ENCODE data around the gene PCDHB12.
A peak's percentile ranks its signal among the peaks of the same experiment; 100 is the strongest.
"Not testable (repeated sequence)": the region's sequence is repeated elsewhere in the genome, so short reads cannot be mapped to it uniquely, and the experiment has no call there.

PCDHB12 gene

DNA sequence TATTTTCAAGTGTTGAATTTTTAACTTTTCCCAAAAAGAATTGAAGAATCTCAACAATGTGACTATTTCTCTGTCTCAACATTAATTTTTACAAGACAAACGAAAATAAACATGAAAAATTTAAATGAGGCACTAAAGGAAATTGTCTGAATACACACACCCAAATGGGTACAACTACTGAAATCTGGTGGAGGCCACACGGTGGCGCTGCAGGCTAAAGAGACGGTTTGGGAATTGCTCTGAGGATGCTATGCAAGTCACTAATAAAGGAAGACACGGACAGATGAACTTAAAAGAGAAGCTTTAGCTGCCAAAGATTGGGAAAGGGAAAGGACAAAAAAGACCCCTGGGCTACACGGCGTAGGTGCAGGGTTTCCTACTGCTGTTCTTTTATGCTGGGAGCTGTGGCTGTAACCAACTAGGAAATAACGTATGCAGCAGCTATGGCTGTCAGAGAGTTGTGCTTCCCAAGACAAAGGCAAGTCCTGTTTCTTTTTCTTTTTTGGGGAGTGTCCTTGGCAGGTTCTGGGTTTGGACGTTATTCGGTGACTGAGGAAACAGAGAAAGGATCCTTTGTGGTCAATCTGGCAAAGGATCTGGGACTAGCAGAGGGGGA is 16.3 kb upstream of the PCDHB12 start, which contains the start of gene PCDHB10:
Gene PCDHB10 (plus strand): TSS at position 244 of the 616 bp plus-strand sequence. CDS start 200 bp downstream, at position 444.
- Histone ChIP-seq H3K4me1 (ENCODE audit: low read depth, poor library complexity, severe bottlenecking) (no peaks in the 10 kb centered on the region), H2AFZ (ENCODE audit: low read depth) (peak within 1 kb of the TSS; percentile 51; the same call in 1 of the 2 replicates), H4K20me1 (ENCODE audit: insufficient read depth) (no peaks in the 10 kb centered on the region), H3K79me2 (ENCODE audit: insufficient read depth, low read depth) (no peaks in the 10 kb centered on the region), H3K9ac (no peak within 1 kb of the TSS), H3K27me3 (ENCODE audit: insufficient read depth, low read depth) (no peaks in the 10 kb centered on the region), H3K27ac (no peak within 1 kb of the TSS), H3K4me3 (IDR thresholded peaks at IDR 0.05; ENCODE audit: insufficient read depth, low read depth, low read length) (no peak within 1 kb of the TSS), H3K36me3 (ENCODE audit: insufficient read depth) (no peaks in the 10 kb centered on the region), H3K4me2 (no peak within 1 kb of the TSS)
- TF ChIP-seq, protein P1, sequence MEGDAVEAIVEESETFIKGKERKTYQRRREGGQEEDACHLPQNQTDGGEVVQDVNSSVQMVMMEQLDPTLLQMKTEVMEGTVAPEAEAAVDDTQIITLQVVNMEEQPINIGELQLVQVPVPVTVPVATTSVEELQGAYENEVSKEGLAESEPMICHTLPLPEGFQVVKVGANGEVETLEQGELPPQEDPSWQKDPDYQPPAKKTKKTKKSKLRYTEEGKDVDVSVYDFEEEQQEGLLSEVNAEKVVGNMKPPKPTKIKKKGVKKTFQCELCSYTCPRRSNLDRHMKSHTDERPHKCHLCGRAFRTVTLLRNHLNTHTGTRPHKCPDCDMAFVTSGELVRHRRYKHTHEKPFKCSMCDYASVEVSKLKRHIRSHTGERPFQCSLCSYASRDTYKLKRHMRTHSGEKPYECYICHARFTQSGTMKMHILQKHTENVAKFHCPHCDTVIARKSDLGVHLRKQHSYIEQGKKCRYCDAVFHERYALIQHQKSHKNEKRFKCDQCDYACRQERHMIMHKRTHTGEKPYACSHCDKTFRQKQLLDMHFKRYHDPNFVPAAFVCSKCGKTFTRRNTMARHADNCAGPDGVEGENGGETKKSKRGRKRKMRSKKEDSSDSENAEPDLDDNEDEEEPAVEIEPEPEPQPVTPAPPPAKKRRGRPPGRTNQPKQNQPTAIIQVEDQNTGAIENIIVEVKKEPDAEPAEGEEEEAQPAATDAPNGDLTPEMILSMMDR (conservative IDR thresholded peaks at IDR 0.05; ENCODE audit: low read depth, low read length), result peak; percentile 76; the same call in 1 of the 2 replicates

DNA sequence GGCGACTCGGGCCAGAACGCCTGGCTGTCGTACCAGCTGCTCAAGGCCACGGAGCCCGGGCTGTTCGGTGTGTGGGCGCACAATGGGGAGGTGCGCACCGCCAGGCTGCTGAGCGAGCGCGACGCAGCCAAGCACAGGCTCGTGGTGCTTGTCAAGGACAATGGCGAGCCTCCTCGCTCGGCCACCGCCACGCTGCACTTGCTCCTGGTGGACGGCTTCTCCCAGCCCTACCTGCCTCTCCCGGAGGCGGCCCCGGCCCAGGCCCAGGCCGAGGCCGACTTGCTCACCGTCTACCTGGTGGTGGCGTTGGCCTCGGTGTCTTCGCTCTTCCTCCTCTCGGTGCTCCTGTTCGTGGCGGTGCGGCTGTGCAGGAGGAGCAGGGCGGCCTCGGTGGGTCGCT is 14.2 kb upstream of the PCDHB12 start:
- H3K27ac ChIP-seq; H3K9ac ChIP-seq; H3K27me3 ChIP-seq (ENCODE audit: insufficient read depth, low read depth); H3K79me2 ChIP-seq (ENCODE audit: insufficient read depth, low read depth); H2AFZ ChIP-seq (ENCODE audit: low read depth); H4K20me1 ChIP-seq (ENCODE audit: insufficient read depth); H3K36me3 ChIP-seq (ENCODE audit: insufficient read depth); H3K4me1 ChIP-seq (ENCODE audit: low read depth, poor library complexity, severe bottlenecking); H3K4me3 ChIP-seq (IDR thresholded peaks at IDR 0.05; ENCODE audit: insufficient read depth, low read depth, low read length); H3K4me2 ChIP-seq: not testable (repeated sequence)

DNA sequence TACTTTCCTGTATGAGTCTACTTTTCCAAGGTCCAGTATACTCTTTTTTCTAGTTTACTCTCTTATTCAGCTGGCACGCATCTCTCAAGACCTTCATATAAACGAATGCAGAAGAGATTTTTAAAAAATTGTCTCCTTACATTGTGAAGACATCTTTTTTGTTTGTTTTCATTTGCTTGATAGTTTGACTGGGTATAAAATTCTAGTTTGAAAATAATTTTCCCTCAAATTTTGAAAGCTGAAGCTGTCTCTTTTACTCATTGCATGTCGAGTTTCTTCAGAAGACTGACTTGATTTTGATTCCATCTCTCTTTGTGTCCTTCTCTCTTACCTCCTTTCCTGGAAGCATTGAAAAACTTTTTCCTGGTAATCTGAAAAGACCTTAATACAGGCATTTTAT is 12.2 kb upstream of the PCDHB12 start:
- Histone ChIP-seq H3K4me1 (ENCODE audit: low read depth, poor library complexity, severe bottlenecking) (no peaks in the 10 kb centered on the region), H4K20me1 (ENCODE audit: insufficient read depth) (no peaks in the 10 kb centered on the region), H3K36me3 (ENCODE audit: insufficient read depth) (no peaks in the 10 kb centered on the region), H3K4me3 (IDR thresholded peaks at IDR 0.05; ENCODE audit: insufficient read depth, low read depth, low read length) (no peak overlapping the region), H3K27ac (no peak overlapping the region), H3K4me2 (no peak overlapping the region), H3K9ac (no peak overlapping the region), H2AFZ (ENCODE audit: low read depth) (no peak overlapping the region), H3K27me3 (ENCODE audit: insufficient read depth, low read depth) (no peaks in the 10 kb centered on the region), H3K79me2 (ENCODE audit: insufficient read depth, low read depth) (no peaks in the 10 kb centered on the region)
- TF ChIP-seq, protein P1 (conservative IDR thresholded peaks at IDR 0.05; ENCODE audit: low read depth, low read length), result no peak

DNA sequence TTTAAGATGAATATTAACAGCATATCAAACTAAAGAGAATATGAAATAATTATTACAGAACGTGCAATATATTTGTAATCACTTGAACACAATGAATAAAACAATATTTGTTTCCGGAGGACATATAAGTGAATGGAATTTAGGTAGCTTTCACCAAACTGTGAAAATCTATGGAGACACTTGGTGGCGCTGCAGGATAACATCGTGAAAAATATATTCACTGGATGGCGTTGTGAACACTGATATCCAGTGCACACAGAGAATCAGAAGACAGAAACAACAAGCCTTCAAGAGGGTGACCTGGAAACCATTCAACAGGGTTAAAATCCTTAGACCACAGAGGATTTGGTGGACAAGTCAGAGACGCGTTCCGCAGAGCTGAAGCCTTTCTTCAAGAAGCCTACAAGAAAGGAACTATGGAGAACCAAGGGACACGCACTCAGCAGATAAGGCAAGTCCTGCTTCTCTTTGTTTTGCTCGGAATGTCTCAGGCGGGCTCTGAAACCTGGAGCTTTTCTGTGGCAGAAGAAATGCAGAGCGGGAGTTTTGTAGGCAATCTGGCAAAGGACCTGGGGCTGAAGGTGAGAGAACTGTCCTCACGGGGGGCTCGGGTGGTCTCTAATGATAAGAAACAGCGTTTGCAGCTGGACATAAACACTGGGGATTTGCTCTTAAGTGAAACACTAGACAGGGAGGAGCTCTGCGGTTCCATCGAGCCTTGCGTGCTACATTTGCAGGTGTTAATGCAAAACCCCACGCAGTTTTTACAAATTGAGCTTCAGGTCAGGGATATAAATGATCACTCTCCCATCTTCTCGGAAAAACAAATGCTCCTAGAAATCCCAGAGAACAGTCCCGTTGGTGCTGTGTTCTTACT is 8.9 kb upstream of the PCDHB12 start, which contains the start of gene PCDHB11:
Gene PCDHB11 (plus strand): TSS at position 269 of the 877 bp plus-strand sequence. CDS start 148 bp downstream, at position 417.
- no peak within 1 kb of the TSS for H3K4me3 ChIP-seq (IDR thresholded peaks at IDR 0.05; ENCODE audit: insufficient read depth, low read depth, low read length)
- no peak within 1 kb of the TSS; the same call in 1 of the 2 replicates for H2AFZ ChIP-seq (ENCODE audit: low read depth)
- no peak within 1 kb of the TSS for H3K4me2 ChIP-seq

DNA sequence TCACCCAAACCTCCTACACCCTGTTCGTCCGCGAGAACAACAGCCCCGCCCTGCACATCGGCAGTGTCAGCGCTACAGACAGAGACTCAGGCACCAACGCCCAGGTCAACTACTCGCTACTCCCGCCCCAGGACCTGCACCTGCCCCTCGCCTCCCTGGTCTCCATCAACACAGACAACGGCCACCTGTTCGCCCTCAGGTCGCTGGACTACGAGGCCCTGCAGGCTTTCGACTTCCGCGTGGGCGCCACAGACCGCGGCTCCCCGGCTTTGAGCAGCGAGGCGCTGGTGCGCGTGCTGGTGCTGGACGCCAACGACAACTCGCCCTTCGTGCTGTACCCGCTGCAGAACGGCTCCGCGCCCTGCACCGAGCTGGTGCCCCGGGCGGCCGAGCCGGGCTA is 7.4 kb upstream of the PCDHB12 start:
- not testable (repeated sequence) for H3K4me1 ChIP-seq (ENCODE audit: low read depth, poor library complexity, severe bottlenecking); H3K4me2 ChIP-seq; H3K4me3 ChIP-seq (IDR thresholded peaks at IDR 0.05; ENCODE audit: insufficient read depth, low read depth, low read length); H3K27ac ChIP-seq; H3K9ac ChIP-seq; H3K27me3 ChIP-seq (ENCODE audit: insufficient read depth, low read depth); H3K79me2 ChIP-seq (ENCODE audit: insufficient read depth, low read depth); H2AFZ ChIP-seq (ENCODE audit: low read depth); H4K20me1 ChIP-seq (ENCODE audit: insufficient read depth); H3K36me3 ChIP-seq (ENCODE audit: insufficient read depth)

More for the DNA sequence above, 8.9 kb upstream of the PCDHB12 start, which contains the start of gene PCDHB11:
- Histone ChIP-seq H3K4me1 (ENCODE audit: low read depth, poor library complexity, severe bottlenecking) (no peaks in the 10 kb centered on the region), H3K27ac (no peak within 1 kb of the TSS), H4K20me1 (ENCODE audit: insufficient read depth) (no peaks in the 10 kb centered on the region), H3K36me3 (ENCODE audit: insufficient read depth) (no peaks in the 10 kb centered on the region), H3K27me3 (ENCODE audit: insufficient read depth, low read depth) (no peaks in the 10 kb centered on the region), H3K79me2 (ENCODE audit: insufficient read depth, low read depth) (no peaks in the 10 kb centered on the region), H3K9ac (no peak within 1 kb of the TSS)
- TF ChIP-seq, protein P1 (conservative IDR thresholded peaks at IDR 0.05; ENCODE audit: low read depth, low read length), result peak; percentile 40; the same call in 1 of the 2 replicates

DNA sequence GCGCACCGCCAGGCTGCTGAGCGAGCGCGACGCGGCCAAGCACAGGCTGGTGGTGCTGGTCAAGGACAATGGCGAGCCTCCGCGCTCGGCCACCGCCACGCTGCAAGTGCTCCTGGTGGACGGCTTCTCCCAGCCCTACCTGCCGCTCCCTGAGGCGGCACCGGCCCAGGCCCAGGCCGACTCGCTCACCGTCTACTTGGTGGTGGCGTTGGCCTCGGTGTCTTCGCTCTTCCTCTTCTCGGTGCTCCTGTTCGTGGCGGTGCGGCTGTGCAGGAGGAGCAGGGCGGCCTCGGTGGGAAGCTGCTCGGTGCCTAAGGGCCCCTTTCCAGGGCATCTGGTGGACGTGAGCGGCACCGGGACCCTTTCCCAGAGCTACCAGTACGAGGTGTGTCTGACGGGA is 6.9 kb upstream of the PCDHB12 start:
- H3K36me3 ChIP-seq (ENCODE audit: insufficient read depth), result not testable (repeated sequence)

DNA sequence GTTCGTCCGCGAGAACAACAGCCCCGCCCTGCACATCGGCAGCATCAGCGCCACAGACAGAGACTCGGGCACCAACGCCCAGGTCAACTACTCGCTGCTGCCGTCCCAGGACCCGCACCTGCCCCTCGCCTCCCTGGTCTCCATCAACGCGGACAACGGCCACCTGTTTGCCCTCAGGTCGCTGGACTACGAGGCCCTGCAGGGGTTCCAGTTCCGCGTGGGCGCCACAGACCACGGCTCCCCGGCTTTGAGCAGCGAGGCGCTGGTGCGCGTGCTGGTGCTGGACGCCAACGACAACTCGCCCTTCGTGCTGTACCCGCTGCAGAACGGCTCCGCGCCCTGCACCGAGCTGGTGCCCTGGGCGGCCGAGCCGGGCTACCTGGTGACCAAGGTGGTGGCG is 1.8 kb downstream of the PCDHB12 start:
- H3K9ac ChIP-seq, result not testable (repeated sequence)

More for the DNA sequence above, 6.9 kb upstream of the PCDHB12 start:
- H3K4me1 ChIP-seq (ENCODE audit: low read depth, poor library complexity, severe bottlenecking); H4K20me1 ChIP-seq (ENCODE audit: insufficient read depth); H3K9ac ChIP-seq; H3K27ac ChIP-seq; H3K4me2 ChIP-seq; H3K79me2 ChIP-seq (ENCODE audit: insufficient read depth, low read depth); H3K27me3 ChIP-seq (ENCODE audit: insufficient read depth, low read depth); H3K4me3 ChIP-seq (IDR thresholded peaks at IDR 0.05; ENCODE audit: insufficient read depth, low read depth, low read length); H2AFZ ChIP-seq (ENCODE audit: low read depth): not testable (repeated sequence)

More for the DNA sequence above, 1.8 kb downstream of the PCDHB12 start:
- not testable (repeated sequence) for H3K27ac ChIP-seq; H3K36me3 ChIP-seq (ENCODE audit: insufficient read depth); H3K4me3 ChIP-seq (IDR thresholded peaks at IDR 0.05; ENCODE audit: insufficient read depth, low read depth, low read length); H2AFZ ChIP-seq (ENCODE audit: low read depth); H3K79me2 ChIP-seq (ENCODE audit: insufficient read depth, low read depth); H3K4me2 ChIP-seq; H4K20me1 ChIP-seq (ENCODE audit: insufficient read depth); H3K27me3 ChIP-seq (ENCODE audit: insufficient read depth, low read depth); H3K4me1 ChIP-seq (ENCODE audit: low read depth, poor library complexity, severe bottlenecking)

Measured in KMS-11 (cell line).